HG02759 (cell line): ENCODE data around the gene PDGFA.

ENCODE experiments used
- ATAC-seq: cut with Tn5 transposase; IDR thresholded peaks from one replicate; pipeline ENCODE4 v1.9.1; 2021; ENCODE audit warnings: mild to moderate bottlenecking, moderate library complexity; ENCODE audit not compliant: unreplicated experiment

PDGFA gene

DNA sequence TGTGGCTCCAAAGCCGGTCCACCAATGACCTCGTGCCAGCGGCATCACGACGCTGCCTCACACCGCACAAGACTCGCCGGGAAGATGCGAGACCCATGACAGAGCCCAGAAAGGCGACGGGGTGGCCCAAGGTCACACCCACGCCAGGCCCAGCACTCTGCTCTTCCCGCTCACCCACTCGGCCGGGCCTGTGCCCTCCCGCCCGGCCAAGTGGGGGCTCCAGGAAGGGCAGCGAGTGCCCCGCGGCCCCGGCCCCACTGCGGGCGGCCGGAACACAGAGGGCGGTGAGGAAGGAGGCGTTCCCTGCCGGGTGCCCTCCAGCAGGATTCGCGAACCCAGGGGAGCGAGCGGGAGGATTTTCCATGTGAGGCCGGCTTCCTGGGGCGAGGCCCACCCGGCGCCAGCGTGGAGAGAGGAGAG is 56.3 kb downstream of the PDGFA start:
- no peak for ATAC-seq

DNA sequence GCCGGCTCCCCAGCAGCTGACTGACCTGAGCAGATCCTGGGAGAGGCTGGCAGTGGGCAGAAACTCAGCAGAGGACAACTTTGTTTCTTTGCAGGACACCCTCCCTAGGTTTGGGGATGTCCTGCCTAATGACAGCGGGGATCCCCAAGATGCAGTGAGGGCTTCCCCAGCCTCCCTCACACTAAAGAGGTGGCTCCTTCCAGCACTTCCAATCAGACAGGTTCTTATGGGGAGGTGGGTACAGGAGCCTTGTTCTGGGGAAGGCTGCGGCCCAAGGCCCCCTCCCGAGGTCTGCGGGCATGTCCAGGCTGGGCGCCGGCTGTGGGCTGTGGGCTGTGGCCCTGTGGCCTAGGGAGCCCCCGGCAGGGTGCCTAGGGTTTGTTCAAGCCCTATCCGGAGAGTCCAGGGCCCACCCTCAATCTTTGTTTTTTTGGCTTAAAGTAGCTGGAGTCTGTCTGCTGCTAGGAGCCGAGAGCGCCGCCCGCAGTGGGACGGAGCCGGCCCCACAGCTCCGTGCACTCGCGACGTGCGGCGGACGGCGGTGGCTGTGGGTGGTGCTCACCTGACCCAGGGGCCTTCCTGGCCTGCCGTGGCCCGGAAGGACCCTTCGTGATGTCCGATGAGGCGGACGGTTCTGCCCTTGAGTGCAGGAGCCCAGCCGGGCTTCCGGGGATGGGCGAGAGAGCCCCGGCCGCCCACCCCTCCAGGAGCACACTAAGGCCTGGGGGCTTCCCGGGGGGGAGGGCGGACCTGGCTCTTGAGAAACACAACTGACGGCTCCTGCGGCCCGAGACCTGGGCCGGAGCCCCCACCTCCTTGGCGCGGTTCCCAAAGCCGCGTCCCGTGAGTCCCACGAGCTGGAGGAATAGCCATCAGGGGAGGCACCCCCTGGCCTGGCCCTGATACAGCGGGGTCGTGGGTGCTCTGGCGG is 57.2 kb downstream of the PDGFA start:
- no peak for ATAC-seq

GRCh38 chr7:461453-462172 is 58.0 kb downstream of the PDGFA start:
- ATAC-seq: no peak

DNA sequence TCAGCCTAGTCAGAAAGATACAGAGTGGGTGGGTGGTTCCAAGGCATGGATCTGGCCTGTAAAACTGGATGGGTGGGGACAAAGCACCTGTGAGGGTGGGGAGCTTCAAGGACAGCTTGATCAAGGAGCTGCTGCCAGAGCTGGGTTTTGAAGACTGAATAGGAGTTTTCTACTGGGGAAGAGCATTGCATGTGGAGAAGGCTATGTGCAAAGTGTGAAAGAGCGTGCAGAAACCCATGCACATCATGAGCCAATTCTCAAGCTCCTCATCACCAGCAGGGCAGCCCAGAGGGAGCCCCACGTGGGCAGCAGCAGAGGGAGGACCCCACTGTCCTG is 58.6 kb downstream of the PDGFA start:
- no peak for ATAC-seq

- ATAC-seq: no peak
Measured at GRCh38 chr7:460374-461116, 59.1 kb downstream of the PDGFA start.

DNA sequence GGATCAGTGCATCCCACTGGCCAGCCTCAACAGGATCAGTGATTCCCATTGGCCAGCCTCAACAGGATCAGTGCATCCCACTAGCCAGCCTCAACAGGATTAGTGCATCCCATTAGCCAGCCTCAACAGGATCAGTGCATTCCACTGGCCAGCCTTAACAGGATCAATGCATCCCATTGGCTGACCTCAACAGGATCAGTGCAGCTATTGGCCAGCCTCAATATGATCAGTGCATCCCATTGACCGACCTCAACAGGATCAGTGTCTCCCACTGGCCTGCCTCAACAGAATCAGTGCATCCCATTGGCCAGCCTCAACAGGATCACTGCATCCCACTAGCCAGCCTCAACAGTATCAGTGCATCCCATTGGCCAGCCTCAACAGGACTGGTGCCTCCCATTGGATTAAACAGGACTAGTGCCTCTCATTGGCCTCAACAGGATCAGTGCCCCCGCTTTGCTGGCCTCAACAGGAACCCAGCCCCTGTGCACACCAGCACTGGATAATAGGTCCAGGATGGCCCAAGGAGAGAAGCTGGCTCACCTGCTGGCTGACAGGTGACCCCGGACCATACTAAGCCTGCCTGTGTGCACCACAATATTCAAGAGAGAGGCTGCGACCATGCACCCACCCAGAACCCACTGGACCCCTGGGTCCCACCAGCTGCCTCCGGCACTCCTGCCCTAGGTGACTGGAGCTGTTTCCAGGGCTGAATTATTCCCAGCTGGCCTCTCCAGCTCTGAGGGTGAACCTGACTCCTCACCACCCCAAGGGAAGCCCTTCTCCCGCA is 59.9 kb downstream of the PDGFA start:
- no peak for ATAC-seq

GRCh38 chr7:458511-459245 is 61.0 kb downstream of the PDGFA start:
- no peak for ATAC-seq

GRCh38 chr7:457814-458510 is 61.7 kb downstream of the PDGFA start:
- ATAC-seq: no peak

DNA sequence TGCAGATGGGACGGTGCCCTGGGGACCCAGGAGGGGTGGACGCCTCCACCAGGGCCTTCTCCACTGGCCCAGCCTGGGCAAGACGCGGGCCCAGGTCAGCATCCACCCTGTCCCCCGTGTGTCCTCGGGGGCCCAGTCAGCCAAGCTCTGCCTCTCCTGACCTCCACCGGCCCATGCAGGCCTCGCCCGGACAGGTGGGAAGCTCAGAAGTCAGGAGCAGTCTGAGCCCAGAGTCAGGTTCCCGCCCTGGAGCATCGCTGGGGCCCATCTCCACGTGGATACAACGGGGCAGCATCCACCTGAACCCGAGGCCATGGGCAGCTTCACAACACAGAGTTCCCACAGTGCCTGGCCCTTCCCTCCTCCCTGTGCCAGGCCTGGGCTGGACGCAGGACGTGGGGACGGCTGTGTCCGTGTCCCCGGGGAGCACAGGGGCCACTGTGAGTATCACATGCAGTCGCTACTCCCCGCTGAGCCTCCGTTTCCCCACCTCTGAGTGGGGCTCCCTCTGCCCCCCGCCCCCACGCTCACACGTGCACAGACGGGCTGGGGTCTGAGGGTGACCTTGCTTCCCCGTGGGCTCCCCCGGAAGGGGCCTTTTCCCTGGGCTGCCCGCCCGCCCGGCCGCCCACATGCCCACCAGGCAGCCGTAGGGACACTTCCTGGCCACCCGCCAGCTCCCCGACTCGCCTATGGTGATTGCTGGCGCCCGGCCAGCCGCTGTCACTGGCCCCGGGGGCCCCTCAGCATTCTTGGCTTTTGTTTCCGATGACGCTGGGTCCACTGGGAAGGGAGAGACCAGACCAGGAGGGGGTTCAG is 64.3 kb downstream of the PDGFA start:
- ATAC-seq: no peak

GRCh38 chr7:454356-455109 is 65.1 kb downstream of the PDGFA start:
- no peak for ATAC-seq

GRCh38 chr7:453597-454306 is 65.9 kb downstream of the PDGFA start:
- no peak for ATAC-seq

- ATAC-seq: no peak
Measured at GRCh38 chr7:452791-453455, 66.7 kb downstream of the PDGFA start.

DNA sequence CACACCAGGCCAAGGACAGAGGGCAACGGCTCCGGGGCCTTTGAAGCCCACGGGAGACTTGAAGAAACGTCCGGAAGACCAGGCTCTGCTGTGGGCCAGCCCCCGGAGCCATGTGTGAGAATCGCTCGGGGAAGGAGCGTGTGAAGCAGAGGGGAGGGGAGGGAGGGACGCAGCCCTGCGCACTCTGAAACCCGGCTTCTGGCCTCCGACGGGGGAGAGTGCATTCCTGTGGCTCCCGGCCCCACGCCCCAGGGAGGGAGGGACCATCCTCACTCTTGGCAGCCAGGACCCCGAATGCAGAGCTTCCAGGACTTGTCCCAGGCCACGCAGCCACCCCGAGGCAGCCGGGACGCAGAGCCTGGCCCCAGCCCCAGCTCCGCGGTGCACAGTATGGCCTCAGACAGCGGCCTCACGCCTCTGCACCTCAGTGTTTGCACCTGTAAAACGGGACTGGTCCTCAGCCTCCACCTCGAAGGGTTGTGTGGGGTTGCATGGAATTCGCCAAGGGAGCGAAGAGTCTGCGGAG is 67.4 kb downstream of the PDGFA start:
- no peak for ATAC-seq

- ATAC-seq: no peak
Measured at GRCh38 chr7:451255-452225, 68.1 kb downstream of the PDGFA start.

GRCh38 chr7:450741-451140 is 68.9 kb downstream of the PDGFA start:
- ATAC-seq: no peak
